Skin of body (tissue), 2 donors: ENCODE measurements around the gene TRIM5. TPM values are rescaled to one million over a fixed set of nuclear protein-coding genes. Genes with fewer than 3 reads are reported as not detected.
"Not testable (repeated sequence)": the region's sequence is repeated elsewhere in the genome, so short reads cannot be mapped to it uniquely, and the experiment has no call there.

Source experiments
- DNase-seq: peaks from one replicate; lab custom pipeline; 2025; lab: John Stamatoyannopoulos, UW
- total RNA-seq: library from RNA; depleted of rRNA; stranded (reverse); fragments of >200 nt; gene quantifications from one replicate; pipeline ENCODE4 v1.2.3, GENCODE V29; 2014

The TRIM5 gene
- 19.0 TPM for total RNA-seq

DNA sequence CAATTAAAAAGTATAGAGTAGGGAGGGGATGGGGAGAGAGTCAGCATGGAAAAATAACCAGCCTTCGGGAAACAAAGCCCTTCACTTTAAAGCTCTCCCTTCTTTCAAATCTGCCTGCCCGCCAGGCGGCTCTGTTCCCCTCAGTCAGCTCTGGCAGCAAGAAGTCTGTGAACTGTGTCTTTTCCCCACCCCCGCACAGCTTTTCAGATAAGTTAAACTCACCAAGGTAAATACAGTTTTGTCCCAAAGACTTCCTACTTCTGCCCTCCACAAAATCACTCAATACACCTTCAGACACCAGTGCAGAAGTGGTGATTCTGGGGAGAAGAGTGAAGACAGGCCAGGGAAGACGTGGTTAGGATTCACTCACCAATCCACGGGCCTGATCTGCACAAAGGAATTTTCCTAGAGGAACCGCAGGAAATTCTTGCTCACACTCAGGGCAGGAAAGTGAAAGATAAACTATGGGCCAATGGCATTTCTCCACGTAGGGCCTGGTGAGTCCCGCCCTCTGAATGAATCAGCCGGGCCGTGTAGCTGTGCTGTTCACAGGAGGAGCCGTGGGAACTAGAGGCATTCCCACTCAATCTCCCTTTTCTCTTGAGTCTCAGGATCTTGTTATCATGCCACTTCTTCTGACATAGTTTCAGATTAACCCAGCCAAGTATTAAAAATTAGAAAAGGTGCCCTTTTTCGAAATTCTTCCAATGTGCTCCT, at the start of gene TRIM5:
Gene TRIM5 (minus strand): TSS at position 429 of the 717 bp plus-strand sequence. CDS start 4,897 bp downstream, outside the sequence.
- DNase-seq = peak; percentile 98

DNA sequence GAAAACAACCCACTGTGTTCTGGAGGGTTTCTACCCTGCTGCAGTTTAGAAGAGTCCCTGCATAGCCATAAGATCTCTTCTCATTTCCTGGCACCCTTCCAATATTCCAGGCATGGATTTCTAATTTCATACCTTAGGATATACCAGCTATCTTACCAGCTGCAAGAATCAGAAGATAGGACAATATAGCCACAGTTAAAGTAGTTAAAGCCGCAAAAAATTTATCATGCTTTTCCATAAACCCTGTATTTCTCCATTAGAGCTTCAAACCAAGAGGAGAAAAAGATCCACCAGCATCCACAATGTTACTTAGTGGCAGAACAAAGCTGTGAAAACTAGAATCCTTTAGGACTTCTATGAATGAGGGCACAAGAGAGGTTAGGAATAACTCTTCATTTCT, 42.8 kb upstream of the TRIM5 start:
- DNase-seq = no peak

GRCh38 chr11:5726351-5726750, 41.5 kb upstream of the TRIM5 start:
- no peak for DNase-seq

DNA sequence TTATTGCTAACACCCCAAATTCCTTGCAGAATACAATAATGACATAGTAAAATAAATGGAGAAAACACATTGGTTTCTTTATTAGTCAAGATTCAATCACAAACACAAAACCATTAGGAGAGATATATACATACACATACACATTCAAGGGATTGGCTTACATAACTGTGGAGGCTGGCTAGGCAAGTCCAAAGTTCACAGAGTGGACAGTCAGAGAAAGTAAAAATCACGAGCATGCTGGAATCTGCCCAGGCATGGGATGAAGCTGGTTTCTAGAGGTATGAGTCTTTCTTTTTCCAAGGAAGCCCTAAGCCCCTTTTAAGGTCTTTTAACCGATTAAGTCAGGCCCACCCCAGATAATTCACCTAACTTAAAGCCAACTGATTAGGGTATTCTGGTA, 37.7 kb upstream of the TRIM5 start:
- DNase-seq = no peak

DNA sequence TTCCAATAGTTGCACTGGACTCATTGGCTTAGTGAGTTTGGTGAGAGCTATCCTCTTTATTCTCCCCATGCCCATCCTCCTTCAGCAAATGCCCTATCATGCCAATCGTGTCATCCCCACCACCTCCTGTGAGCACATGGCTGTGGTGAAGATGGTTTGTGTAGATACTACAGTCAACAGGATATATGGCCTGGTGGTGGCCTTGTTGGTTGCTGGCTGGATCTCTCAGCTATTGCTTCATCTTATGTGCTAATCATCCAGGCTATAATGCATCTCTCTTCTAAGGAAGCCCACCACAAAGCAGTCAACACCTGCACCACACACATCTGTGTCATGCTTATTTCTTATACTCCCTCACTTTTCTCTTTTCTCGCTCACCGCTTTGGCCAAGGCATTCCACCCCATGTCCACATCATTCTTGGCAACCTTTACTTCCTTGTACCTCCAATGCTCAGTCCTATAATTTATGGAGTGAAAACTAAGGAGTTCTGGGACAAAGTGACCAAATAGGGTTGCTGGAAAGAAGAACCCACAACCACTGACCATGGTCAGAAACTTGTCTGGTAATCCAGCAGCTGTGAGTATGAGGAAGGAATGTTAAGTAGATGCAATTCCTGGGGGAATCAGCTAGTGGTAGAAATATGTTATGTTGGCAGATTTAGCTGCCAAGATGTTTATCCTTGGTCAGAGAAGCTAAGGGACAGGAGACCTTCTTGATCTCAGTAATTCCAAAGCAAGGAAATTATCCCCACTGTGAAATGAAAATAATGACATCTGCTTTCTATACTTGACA, 35.0 kb upstream of the TRIM5 start:
- DNase-seq = no peak

GRCh38 chr11:5716518-5716917, 31.6 kb upstream of the TRIM5 start:
- not testable (repeated sequence) for DNase-seq

DNA sequence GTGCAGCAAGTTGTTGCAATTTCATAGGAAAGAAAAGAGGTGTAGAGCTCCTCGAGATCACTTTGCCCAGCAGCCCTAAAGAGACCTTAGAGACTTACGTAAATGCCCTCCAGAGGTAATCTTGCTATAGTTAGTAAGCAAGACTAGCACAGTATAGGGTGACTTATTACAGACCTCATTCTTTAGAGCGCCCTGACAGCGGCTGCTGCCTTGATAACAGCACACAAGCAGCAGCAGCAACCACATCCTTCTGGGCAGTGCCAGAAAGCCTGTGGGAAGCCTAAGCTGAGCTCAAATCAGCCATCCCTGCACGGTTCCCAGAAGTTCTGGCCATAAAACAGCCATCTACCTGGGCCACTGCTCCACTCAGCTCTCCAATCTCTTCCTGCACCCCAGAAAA, 28.8 kb upstream of the TRIM5 start:
- no peak for DNase-seq

- no peak for DNase-seq
These were observed 27.6 kb upstream of the TRIM5 start for GRCh38 chr11:5712507-5712906.

DNA sequence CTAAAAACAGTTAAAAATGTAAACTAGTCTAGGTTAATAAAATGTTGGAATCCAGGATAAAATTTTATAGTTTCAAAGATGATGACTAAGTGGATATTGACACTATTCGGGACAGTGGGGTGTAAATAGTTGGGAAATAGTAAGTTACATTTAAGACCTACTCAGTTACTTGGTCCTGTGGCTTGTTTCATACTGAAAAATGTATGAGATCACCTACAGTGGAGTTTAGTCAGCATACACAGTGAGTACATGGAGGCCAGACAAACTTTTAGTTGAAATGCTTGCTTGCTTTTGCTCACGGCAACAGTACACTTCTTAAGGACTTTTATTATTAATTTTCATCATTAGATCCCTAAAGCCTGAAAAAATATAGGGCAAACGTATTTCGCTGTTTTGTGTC, 20.8 kb upstream of the TRIM5 start:
- no peak for DNase-seq

GRCh38 chr11:5703741-5704536, 19.1 kb upstream of the TRIM5 start:
- DNase-seq = no peak

- no peak for DNase-seq
These were observed 16.2 kb upstream of the TRIM5 start for GRCh38 chr11:5701055-5701577.

DNA sequence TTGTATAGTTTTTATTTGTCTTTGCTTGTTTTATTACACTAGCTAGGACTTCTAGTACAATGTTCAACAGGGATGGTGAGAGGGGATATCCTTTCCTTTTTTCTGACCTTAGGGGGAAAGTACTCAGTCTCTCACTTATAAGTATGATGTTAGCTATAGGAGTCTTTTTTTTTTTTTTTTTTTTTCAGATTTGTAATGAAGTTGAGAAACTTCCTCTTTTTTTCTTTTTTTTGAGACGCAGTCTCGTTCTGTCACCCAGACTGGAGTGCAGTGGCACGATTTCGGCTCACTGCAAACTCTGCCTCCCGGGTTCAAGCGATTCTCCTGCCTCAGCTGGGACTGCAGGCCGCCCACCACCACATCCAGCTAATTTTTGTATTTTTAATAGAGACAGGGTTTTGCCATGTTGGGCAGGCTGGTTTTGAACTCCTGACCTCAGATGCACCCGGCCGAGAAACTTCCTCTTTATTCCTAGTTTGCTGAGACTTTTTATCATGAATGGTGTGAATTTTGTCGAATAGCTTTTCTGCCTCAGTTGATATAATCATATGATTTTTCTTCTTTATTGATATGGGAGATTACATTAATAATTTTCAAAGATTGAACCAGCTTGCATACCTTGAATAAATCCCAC, 15.7 kb upstream of the TRIM5 start:
- DNase-seq = no peak

- DNase-seq = no peak
These were observed 13.4 kb upstream of the TRIM5 start for GRCh38 chr11:5698281-5698680.

DNA sequence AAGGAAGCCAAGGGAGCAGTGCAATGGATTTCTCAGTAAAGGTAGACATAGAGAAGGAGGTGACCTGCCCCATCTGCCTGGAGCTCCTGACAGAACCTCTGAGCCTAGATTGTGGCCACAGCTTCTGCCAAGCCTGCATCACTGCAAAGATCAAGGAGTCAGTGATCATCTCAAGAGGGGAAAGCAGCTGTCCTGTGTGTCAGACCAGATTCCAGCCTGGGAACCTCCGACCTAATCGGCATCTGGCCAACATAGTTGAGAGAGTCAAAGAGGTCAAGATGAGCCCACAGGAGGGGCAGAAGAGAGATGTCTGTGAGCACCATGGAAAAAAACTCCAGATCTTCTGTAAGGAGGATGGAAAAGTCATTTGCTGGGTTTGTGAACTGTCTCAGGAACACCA, 11.3 kb upstream of the TRIM5 start:
- no peak for DNase-seq

- DNase-seq = no peak
These were observed 10.7 kb upstream of the TRIM5 start for GRCh38 chr11:5695580-5695979.

DNA sequence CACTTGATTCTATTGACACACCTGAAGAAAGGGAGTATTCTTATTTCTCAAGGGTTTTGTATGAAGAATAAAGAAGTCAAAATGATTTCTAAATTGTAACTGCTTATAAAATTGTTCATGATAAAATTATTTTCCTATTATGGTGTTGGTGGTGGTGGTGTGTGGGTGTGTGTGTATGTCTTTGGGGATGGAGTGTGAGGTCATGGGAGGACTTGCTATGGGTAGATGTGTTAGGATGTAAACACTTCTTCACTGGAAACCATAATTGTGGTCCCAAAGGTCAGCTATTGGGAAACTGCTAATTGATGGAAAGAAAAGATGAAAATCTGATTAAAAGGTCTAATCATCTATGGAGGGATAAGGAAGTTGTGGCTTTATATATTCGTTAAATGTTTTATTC, 9.8 kb upstream of the TRIM5 start:
- DNase-seq = no peak

DNA sequence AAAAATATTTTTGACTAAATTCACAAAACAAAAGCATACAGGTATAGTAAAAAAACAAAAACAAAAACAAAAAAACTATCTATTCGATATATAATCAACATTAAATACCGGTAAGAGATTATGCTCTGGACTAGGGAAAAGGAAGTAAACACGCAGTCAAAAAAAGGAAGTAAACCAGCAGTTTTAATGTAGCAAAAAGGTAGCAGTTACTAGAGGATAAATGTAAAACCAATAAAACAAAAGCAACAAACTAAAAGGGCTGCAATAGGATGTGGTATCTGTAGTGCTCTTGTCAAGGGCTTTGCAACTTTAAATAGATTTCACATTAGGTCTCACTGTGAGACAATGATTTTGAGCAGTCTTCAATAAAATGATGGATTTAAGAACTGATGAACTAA, 7.1 kb upstream of the TRIM5 start:
- no peak for DNase-seq

GRCh38 chr11:5691238-5691963, 6.5 kb upstream of the TRIM5 start:
- not testable (repeated sequence) for DNase-seq

GRCh38 chr11:5690736-5691135, 5.9 kb upstream of the TRIM5 start:
- no peak for DNase-seq

DNA sequence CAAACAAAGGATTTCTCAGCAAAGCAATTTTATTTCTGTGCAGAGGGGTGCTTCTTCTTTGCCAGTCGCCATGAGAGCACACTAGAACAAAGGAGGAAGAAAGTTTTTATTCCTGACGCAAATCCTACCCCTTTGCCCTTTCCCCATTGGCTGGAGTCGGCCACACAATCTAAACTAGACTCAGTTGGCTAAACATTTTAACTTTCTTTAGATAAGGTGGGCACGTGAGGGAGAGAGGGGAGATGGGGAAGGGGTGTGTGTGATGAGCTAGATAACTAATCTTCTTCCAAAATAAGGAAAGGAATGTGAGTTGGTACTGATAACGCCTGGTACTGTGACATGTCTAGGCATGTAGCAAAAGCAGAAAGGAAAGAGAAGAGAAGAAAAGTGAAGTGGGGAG, 5.3 kb upstream of the TRIM5 start:
- no peak for DNase-seq

DNA sequence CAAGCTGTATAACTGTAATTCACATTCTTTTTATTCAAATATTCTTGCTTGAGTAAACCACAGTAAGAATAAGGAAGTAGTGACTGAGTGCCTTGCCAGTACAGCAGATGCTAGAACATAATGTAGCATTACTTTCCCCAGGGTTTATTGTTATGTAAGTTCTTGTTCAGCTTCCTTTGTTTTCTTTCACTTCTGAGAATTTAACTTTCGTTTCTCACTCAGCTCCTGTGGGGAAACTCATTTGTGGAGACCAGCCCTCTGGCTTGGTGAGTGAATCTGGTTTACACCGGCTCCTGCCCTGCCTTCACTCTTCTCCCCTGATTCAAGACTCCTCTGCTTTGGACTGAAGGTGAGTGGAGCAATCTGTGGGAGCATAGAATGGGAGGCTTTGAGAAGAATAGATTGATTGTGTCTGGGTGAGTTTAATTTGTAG, 4.7 kb upstream of the TRIM5 start, which contains the start of gene TRIM22:
Gene TRIM22 (plus strand): TSS at position 240 of the 433 bp plus-strand sequence. CDS start 6,443 bp downstream, outside the sequence.
- peak; percentile 65 for DNase-seq
